HepG2 (cell line): Measurements from ENCODE around the gene KRT6B. TPM values are rescaled to one million over a fixed set of nuclear protein-coding genes. Genes with fewer than 3 reads are reported as not detected.

Experiments used
- ATAC-seq: fragments of 200-7000 bp; cut with Tn5 transposase; 3 replicates; pipeline ENCODE4 v1.9.1; 2020; ENCODE audit warnings: mild to moderate bottlenecking, moderate library complexity
- BruUV-seq: library from RNA; stranded (reverse); fragments of 400-500 nt; replicated peaks from 2 replicates; lab custom pipeline; 2021; lab: Mats Ljungman, UMichigan
- CTCF ChIA-PET: fragments of 300-600 bp; formaldehyde crosslinking; extraction: SDS; loops from one replicate; lab custom pipeline; 2021; ENCODE audit warnings: low total read pairs, inconsistent platforms, low intra/inter-chr PET ratio; lab: Yijun Ruan, JAX
- POLR2A ChIA-PET: fragments of 350-600 bp; sonication (Branson Sonifier 250); formaldehyde crosslinking; loops from one replicate; lab custom pipeline; 2020; ENCODE audit warnings: antibody characterized with exemption, inconsistent platforms; lab: Yijun Ruan, JAX
- DNase-seq: peaks from one replicate; pipeline ENCODE4 v3.0.0-alpha.2; 2015; ENCODE audit warnings: low spot score
- FAIRE-seq: peaks from 3 replicates; lab custom pipeline; 2011; peaks lifted over from hg19 to GRCh38; lab: Jason Lieb, UNC
- H2AFZ ChIP-seq: one replicate; pipeline ENCODE4 v1.6.1; 2011; ENCODE audit warnings: low read length, inconsistent platforms
- H3K27ac ChIP-seq: fragments of 300-600 bp; 3 replicates; pipeline ENCODE4 v1.8.0; 2011; ENCODE audit warnings: mixed run types, mild to moderate bottlenecking, mixed read lengths, low read length, inconsistent platforms; ENCODE audit not compliant: insufficient read depth; ENCODE audit errors: extremely low read length
- H3K27me3 ChIP-seq, 2 experiments: fragments of 200-600 bp in 1 of 2; 2 replicates in 1 of 2; 3 replicates in 1 of 2; pipeline versions ENCODE4 v1.6.0 to v1.8.0; 2011; ENCODE audit warnings: low read length in 2 of 2, mild to moderate bottlenecking in 2 of 2, moderate library complexity in 2 of 2, inconsistent platforms in 1 of 2; ENCODE audit not compliant: insufficient read depth in 2 of 2, control insufficient read depth in 1 of 2
- H3K36me3 ChIP-seq, 2 experiments: fragments of 200-600 bp in 1 of 2; replicated peaks in 1 of 2; 2 replicates in 1 of 2; 3 replicates in 1 of 2; pipeline versions ENCODE4 v1.5.1 to v1.8.0; 2011; ENCODE audit warnings: low read length in 2 of 2, inconsistent platforms in 1 of 2; ENCODE audit not compliant: insufficient read depth in 2 of 2, control insufficient read depth in 1 of 2
- H3K4me1 ChIP-seq: 2 replicates; pipeline ENCODE4 v1.5.1; 2012; ENCODE audit warnings: low read length, inconsistent platforms; ENCODE audit not compliant: insufficient read depth
- H3K4me2 ChIP-seq: 2 replicates; pipeline ENCODE4 v1.6.0; 2011; ENCODE audit warnings: low read depth, low read length, inconsistent platforms
- H3K4me3 ChIP-seq, 3 experiments: fragments of 200-600 bp in 1 of 3; sonication (generic), shearing (Covaris generic) in 1 of 3; replicated peaks in 1 of 3; 2 replicates each; pipeline ENCODE4 v1.5.1; 2011 to 2016; ENCODE audit warnings: low read length in 3 of 3, inconsistent platforms in 2 of 3, low read depth in 2 of 3, mild to moderate bottlenecking in 2 of 3, control low read depth in 1 of 3, mixed read lengths in 1 of 3; ENCODE audit not compliant: insufficient read depth in 1 of 3
- H3K79me2 ChIP-seq: one replicate; pipeline ENCODE4 v1.6.1; 2011; ENCODE audit warnings: low read length, inconsistent platforms; ENCODE audit not compliant: insufficient read depth
- H3K9ac ChIP-seq: 2 replicates; pipeline ENCODE4 v1.6.0; 2011; ENCODE audit warnings: mild to moderate bottlenecking, low read depth, low read length, inconsistent platforms; ENCODE audit not compliant: insufficient read depth
- H3K9me3 ChIP-seq: 2 replicates; pipeline ENCODE4 v1.5.1; 2012; ENCODE audit warnings: mild to moderate bottlenecking, low read length
- H4K20me1 ChIP-seq: 2 replicates; pipeline ENCODE4 v1.6.0; 2011; ENCODE audit warnings: inconsistent platforms, mild to moderate bottlenecking, low read length, moderate library complexity; ENCODE audit not compliant: insufficient read depth
- ATF7-NPFF ChIP-seq: sonication (generic); formaldehyde crosslinking; IDR thresholded peaks from 2 replicates; pipeline ENCODE4 v1.8.1; 2023; ENCODE audit warnings: mild to moderate bottlenecking, low read depth, missing genetic modification reagents, moderate library complexity
- CHCHD3 ChIP-seq: sonication (generic); formaldehyde crosslinking; IDR thresholded peaks from 2 replicates; pipeline ENCODE4 v1.8.0; 2022; ENCODE audit warnings: mild to moderate bottlenecking, missing genetic modification reagents, moderate library complexity
- GFI1 ChIP-seq: sonication (generic); formaldehyde crosslinking; IDR thresholded peaks from 2 replicates; pipeline ENCODE4 v1.5.0; 2020; ENCODE audit warnings: missing genetic modification reagents, mild to moderate bottlenecking, borderline replicate concordance
- HCFC1 ChIP-seq: fragments of 150-350 bp; IDR thresholded peaks from 2 replicates; pipeline ENCODE4 v1.6.1; 2014; ENCODE audit warnings: low read depth, low read length
- RBM22 ChIP-seq: fragments of 200-400 bp; formaldehyde crosslinking; optimal IDR thresholded peaks from 2 replicates; pipeline ENCODE3; 2017; ENCODE audit warnings: mild to moderate bottlenecking, low read length, moderate library complexity
- TCF12 ChIP-seq, 2 experiments: fragments of 450-650 bp in 1 of 2; sonication (generic) in 1 of 2; formaldehyde crosslinking in 1 of 2; IDR thresholded peaks; 2 replicates each; pipeline versions ENCODE4 v1.6.1 to v1.8.0; 2017 to 2022; ENCODE audit warnings: antibody characterized with exemption in 1 of 2, mild to moderate bottlenecking in 1 of 2, missing genetic modification reagents in 1 of 2, moderate library complexity in 1 of 2
- ZNF136 ChIP-seq: sonication (generic); formaldehyde crosslinking; IDR thresholded peaks from 2 replicates; pipeline ENCODE4 v1.8.1; 2022; ENCODE audit warnings: low read depth, mild to moderate bottlenecking, moderate library complexity, missing genetic modification reagents
- ZNF260 ChIP-seq: sonication (generic); formaldehyde crosslinking; IDR thresholded peaks from 2 replicates; pipeline ENCODE4 v1.4.0; 2020; ENCODE audit warnings: missing genetic modification reagents, low read depth, mild to moderate bottlenecking, borderline replicate concordance
- WGBS: methylation state at CpG from one replicate; pipeline ENCODE4 v1.1.6; 2017; ENCODE audit warnings: low lambda C conversion rate; 5-methylcytosine and 5-hydroxymethylcytosine counted together
- in situ Hi-C: cut with HindIII; loops from 2 replicates; pipeline ENCODE4 v1.10.0; 2017; ENCODE audit warnings: low pct_unique_long_range_greater_than_20kb; ENCODE audit not compliant: extremely low pct_ligation_motif_present
- intact Hi-C: fragments of 100-400 bp; cut with micrococcal nuclease; formaldehyde crosslinking; loops from one replicate; pipeline ENCODE4 v1.10.0; 2022; ENCODE audit not compliant: unreplicated experiment
- polyA plus RNA-seq, 8 experiments: library from polyadenylated mRNA; depleted of rRNA in 3 of 8; stranded (reverse) in 7 of 8; unstranded in 1 of 8; fragments of >200 nt; fragmentation: Illumina TruSeq in 4 of 8; extraction: Trizol in 4 of 8; gene quantifications; 2 replicates each; pipeline versions ENCODE4 v1.2.1 to v1.2.3, GENCODE V29; 2011 to 2016; ENCODE audit warnings: low read depth in 4 of 8, missing spikeins in 1 of 8, mixed read lengths in 1 of 8; ENCODE audit not compliant: insufficient read depth in 1 of 8
- total RNA-seq, 5 experiments: library from RNA; depleted of rRNA; stranded (reverse); fragments of >200 nt; fragmentation: Illumina TruSeq; extraction: Trizol; gene quantifications; 2 replicates each; pipeline ENCODE4 v1.2.3, GENCODE V29; 2016; ENCODE audit warnings: low read depth in 1 of 5
- TF ChIP-seq, protein P1 (sequence below): sonication (generic); formaldehyde crosslinking; IDR thresholded peaks from 2 replicates; pipeline ENCODE4 v1.9.0; 2021; ENCODE audit warnings: missing genetic modification reagents, borderline replicate concordance
- TF ChIP-seq, protein P2 (sequence below): sonication (generic); formaldehyde crosslinking; IDR thresholded peaks from 2 replicates; pipeline ENCODE4 v1.8.1; 2023; ENCODE audit warnings: missing genetic modification reagents, inconsistent platforms, borderline replicate concordance
- TF ChIP-seq, protein P3 (sequence below): sonication (generic); formaldehyde crosslinking; IDR thresholded peaks from 2 replicates; pipeline ENCODE4 v1.5.1; 2020; ENCODE audit warnings: missing genetic modification reagents, mild to moderate bottlenecking, borderline replicate concordance

The KRT6B gene
- total and polyA plus RNA-seq, 2 of the 13 experiments (the other 11 are each of a cell fraction or from before 2014, with no cell fraction given): not detected

DNA sequence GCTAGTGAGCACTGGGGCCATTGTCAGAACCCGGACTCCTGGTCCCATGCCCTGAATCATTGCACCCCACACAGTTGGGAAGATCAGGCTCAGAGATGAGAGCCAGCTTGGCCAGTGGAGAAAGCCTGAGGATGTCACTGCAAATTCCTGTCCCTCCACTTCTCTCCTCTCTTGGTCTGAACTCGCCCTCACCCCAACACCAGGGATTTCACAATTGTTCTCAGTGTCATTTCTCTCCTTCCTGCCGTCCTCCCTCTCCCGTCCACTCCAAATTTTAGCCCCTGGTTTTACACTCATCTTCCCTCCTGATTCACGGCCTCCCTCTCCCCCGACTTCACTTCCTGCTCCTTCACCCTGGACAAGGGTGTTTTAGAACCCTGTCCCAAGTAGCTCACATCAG, 28.9 kb downstream of the KRT6B start (continued):
- no peak for TF ChIP-seq ZNF260
- TF ChIP-seq GFI1 (CRISPR knock-in tag): no peak
- TF ChIP-seq ATF7-NPFF (CRISPR knock-in tag): no peak
- TF ChIP-seq CHCHD3 (CRISPR knock-in tag): no peak
- TF ChIP-seq, all 625 proteins: peak for 0

DNA sequence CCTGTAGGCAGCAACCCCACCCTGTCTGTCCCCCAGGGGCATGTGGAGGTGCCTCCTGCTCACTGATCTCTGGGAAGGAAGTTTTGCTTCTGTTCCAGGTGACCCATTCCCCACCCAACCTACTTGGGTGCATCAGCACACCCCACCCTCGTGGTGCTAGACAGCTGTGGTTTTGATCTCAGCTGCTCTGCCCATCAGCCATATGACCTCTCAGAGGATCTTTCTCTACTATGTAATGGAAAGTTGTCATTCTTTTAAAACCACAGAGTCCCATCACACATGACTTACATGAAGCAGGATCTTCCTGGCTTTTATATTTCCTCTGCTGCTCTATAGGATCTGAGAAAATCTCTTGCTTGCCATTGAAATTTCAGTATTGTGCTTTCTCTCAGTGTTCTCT, 32.3 kb downstream of the KRT6B start:
- intact Hi-C loops (no loop called here), in situ Hi-C loops (no loop called here)
- no peak for ATAC-seq
- H3K9me3 ChIP-seq: no peaks in the 10 kb centered on the region
- no peaks in the 10 kb centered on the region for H4K20me1 ChIP-seq
- BruUV-seq: no TSS peak
- H3K27ac ChIP-seq: no peak overlapping the region
- 0% methylated on average over 1 of the region's 1 CpG for WGBS
- no peaks in the 10 kb centered on the region for H3K4me1 ChIP-seq
- H3K4me3 ChIP-seq: no peak overlapping the region
- no peak overlapping the region for H2AFZ ChIP-seq
- H3K27me3 ChIP-seq: peaks cover 1 to 24% of the 10 kb centered on the region in 2 experiments; a peak in 1 of 5 replicates
- H3K36me3 ChIP-seq: no peaks in the 10 kb centered on the region
- H3K79me2 ChIP-seq: no peaks in the 10 kb centered on the region
- TF ChIP-seq TCF12 (IDR thresholded peaks at IDR 0.05): no peak
- no peak for TF ChIP-seq TCF12 (CRISPR knock-in tag; IDR thresholded peaks at IDR 0.05)
- no peak for FAIRE-seq
- ChIA-PET POLR2A (no interaction called here), CTCF (no interaction called here)
- no peak overlapping the region for H3K9ac ChIP-seq
- DNase-seq: no peak
- H3K4me2 ChIP-seq: no peak overlapping the region

DNA sequence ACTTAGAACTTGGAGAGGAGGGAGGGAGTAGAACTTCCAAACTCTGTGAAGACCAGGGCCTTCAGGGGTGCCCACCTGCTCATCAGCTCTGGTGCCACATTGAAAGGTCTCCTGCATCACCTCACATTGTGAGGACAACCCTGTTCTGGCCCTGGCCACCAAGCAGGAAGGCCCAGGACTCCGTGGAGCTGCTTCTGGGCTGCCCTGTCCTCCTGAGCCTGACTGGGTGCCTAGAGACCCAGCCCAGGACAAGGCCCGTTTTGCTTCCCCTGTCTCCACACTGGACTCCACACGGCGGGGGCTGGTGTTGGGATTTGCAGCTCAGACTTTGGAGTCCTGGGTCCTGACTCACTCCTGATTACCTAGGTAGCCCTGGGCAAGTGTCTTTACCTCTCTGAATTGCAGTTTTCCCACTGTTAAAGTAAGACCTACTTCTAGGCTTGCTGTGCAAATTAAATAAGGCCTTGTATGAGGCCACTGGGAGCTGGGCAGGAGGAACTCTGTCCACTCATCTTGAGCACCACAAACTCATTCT, 33.3 kb downstream of the KRT6B start:
- H3K4me3 ChIP-seq: no peak overlapping the region
- FAIRE-seq: no peak
- TF ChIP-seq, protein P1, sequence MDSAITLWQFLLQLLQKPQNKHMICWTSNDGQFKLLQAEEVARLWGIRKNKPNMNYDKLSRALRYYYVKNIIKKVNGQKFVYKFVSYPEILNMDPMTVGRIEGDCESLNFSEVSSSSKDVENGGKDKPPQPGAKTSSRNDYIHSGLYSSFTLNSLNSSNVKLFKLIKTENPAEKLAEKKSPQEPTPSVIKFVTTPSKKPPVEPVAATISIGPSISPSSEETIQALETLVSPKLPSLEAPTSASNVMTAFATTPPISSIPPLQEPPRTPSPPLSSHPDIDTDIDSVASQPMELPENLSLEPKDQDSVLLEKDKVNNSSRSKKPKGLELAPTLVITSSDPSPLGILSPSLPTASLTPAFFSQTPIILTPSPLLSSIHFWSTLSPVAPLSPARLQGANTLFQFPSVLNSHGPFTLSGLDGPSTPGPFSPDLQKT: no peak
- TF ChIP-seq RBM22 (no peak), ZNF136 (CRISPR knock-in tag) (no peak), HCFC1 (no peak)
- TF ChIP-seq, protein P2, sequence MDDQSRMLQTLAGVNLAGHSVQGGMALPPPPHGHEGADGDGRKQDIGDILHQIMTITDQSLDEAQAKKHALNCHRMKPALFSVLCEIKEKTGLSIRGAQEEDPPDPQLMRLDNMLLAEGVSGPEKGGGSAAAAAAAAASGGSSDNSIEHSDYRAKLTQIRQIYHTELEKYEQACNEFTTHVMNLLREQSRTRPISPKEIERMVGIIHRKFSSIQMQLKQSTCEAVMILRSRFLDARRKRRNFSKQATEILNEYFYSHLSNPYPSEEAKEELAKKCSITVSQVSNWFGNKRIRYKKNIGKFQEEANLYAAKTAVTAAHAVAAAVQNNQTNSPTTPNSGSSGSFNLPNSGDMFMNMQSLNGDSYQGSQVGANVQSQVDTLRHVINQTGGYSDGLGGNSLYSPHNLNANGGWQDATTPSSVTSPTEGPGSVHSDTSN (CRISPR knock-in tag): no peak
- TF ChIP-seq, protein P3, sequence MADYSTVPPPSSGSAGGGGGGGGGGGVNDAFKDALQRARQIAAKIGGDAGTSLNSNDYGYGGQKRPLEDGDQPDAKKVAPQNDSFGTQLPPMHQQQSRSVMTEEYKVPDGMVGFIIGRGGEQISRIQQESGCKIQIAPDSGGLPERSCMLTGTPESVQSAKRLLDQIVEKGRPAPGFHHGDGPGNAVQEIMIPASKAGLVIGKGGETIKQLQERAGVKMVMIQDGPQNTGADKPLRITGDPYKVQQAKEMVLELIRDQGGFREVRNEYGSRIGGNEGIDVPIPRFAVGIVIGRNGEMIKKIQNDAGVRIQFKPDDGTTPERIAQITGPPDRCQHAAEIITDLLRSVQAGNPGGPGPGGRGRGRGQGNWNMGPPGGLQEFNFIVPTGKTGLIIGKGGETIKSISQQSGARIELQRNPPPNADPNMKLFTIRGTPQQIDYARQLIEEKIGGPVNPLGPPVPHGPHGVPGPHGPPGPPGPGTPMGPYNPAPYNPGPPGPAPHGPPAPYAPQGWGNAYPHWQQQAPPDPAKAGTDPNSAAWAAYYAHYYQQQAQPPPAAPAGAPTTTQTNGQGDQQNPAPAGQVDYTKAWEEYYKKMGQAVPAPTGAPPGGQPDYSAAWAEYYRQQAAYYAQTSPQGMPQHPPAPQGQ (CRISPR knock-in tag): no peak
- TF ChIP-seq, all 625 proteins: peak for 0
- Histone ChIP-seq H3K27ac (no peak overlapping the region), H3K79me2 (no peaks in the 10 kb centered on the region), H4K20me1 (no peaks in the 10 kb centered on the region), H3K36me3 (no peaks in the 10 kb centered on the region), H3K4me1 (no peaks in the 10 kb centered on the region), H3K9me3 (no peaks in the 10 kb centered on the region), H3K27me3 (peaks cover 0 to 16% of the 10 kb centered on the region in 2 experiments; a peak in 1 of 5 replicates), H2AFZ (no peak overlapping the region), H3K9ac (no peak overlapping the region), H3K4me2 (no peak overlapping the region)
- in situ Hi-C loops: no loop called here
- ATAC-seq (no peak), DNase-seq (no peak)
- POLR2A ChIA-PET: no interaction called here
- no CpG with 5 or more reads among the region's 4 CpGs for WGBS
- CTCF ChIA-PET: no interaction called here
- BruUV-seq: no TSS peak
- intact Hi-C loops: no loop called here
